SK-N-DZ (cell line): ENCODE measurements around the gene SLMAP.

Experiments
- DNase-seq: peaks from one replicate; pipeline ENCODE4 v3.0.0-alpha.2; 2015; ENCODE audit warnings: low spot score

Gene SLMAP

DNA sequence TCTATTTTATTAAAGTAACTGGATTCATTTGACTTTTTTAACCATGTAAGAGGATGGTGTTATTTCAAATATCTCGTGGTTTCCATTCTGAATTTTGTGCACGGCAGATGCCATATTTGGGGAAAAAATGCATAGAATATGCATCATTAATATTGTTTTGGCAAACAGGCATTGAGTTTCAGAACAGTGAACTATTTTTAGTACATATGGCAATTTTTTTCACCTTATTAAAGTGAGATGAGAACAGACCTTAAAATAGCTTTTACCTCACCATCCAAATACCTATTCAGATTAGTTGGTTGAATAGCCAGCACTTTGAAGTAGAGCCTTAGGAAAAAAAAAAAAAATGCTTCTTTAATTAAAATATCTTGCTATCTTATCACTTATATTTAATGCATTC lies 134.8 kb downstream of the SLMAP start:
- no peak for DNase-seq

- DNase-seq = no peak
Observed at GRCh38 chr3:57892423-57892822, 136.3 kb downstream of the SLMAP start.

DNA sequence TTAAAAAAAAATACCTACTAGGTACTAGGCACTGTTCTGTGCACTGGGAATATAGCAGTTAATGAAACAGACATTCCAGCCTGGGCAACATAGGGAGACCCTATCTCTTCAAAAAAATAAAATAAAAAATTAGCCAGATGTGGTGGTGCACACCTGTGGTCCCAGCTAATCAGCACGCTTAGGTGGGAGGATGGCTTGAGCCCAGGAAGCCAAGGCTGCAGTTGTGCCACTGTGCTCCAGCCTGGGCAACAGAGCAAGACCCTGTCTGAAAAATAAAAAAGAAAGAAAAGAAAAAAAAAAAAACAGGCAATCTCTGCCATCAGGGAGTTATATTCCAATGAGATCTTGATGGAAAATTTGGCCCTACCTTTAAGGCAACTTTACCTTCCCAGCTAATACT lies 137.0 kb downstream of the SLMAP start:
- DNase-seq = no peak

DNA sequence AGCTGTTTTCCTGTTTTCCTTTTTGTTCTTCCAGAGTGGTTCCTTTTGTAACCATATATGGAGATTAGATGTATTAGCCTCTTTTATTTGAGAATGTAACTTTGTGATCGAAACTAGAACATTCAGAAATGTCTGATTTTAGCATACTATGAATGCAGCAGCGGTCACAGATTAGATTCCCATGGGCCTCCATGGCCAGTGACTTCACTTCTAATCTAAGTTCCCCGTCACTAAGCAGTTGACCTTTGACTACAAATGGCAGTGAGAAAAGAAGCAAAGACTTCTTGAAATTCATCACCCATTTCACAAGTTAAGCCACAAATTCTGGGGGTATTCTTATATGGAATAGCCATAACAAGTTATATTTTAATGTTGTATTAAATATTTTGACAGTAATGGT lies 137.6 kb downstream of the SLMAP start:
- DNase-seq = no peak

- DNase-seq = no peak
Observed at GRCh38 chr3:57896031-57896430, 139.9 kb downstream of the SLMAP start.

- DNase-seq = no peak
Observed at GRCh38 chr3:57896691-57897090, 140.6 kb downstream of the SLMAP start.

GRCh38 chr3:57900786-57901185 lies 144.7 kb downstream of the SLMAP start:
- DNase-seq = no peak

- DNase-seq = no peak
Observed at GRCh38 chr3:57903124-57903890, 147.2 kb downstream of the SLMAP start.

GRCh38 chr3:57910990-57911389 lies 154.9 kb downstream of the SLMAP start:
- no peak for DNase-seq

GRCh38 chr3:57911593-57911992 lies 155.5 kb downstream of the SLMAP start:
- no peak for DNase-seq

DNA sequence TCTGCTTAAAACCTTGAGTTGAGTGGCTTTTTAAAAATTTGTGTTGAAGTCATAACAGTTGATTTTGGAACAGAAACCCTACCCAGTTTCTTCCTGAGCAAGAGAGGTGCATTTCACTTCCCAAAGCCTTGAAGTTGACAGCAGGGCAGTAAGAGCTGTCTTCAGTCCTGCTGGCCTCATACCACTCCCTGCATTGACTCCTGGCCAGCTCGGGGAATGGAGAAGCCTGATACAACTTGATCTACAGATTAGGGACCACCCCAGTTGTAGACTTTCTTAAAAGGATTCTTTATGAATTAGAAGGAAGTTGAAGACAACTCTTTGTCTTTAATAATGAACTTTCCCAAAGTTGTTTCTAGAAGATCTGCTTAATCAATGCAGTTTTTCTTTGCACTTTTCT lies 161.5 kb downstream of the SLMAP start:
- DNase-seq = no peak

- DNase-seq = no peak
Observed at GRCh38 chr3:57918123-57918837, 162.2 kb downstream of the SLMAP start.

DNA sequence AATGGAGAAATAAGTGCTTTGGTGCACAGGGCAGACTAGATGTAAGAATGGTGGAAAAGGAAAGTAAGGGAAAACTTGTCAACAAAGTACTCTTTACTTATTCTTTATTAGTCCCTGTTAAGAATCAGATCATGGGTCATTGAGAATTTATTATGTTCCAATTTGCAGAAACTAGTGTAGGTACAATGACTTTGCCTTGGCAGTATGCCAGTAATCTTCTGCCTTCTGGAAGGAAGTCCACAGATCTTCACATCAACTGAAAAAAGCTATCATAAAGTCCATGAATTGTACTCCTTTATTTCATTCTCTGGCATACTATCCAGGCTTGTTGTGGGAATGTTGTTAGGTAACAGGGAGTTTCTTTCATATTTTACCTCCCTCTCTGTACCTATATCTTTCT lies 163.9 kb downstream of the SLMAP start:
- DNase-seq = no peak

DNA sequence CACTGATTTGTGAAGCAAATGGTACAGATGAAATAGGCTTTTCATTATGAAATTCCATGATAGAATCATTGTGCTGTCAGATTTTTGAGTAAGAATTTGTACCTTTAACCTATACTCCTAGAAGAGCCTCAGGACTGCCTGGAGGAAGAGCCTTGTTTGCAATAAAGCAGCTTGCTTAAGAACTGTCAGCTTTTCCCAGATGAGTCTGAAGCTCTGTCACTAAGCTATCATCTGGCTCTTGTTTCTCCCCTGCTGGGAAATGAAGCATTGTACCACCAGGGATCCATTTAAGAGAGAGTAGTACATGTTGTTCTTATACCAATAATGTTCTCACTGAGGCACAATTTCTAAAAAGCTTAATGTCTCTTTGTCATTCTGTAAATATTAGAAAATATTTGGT lies 167.0 kb downstream of the SLMAP start:
- DNase-seq = no peak

- DNase-seq = no peak
Observed at GRCh38 chr3:57923752-57924151, 167.6 kb downstream of the SLMAP start.

- DNase-seq = no peak
Observed at GRCh38 chr3:57927166-57927565, 171.1 kb downstream of the SLMAP start.

GRCh38 chr3:57927916-57928315 lies 171.8 kb downstream of the SLMAP start:
- no peak for DNase-seq

GRCh38 chr3:57928511-57928910 lies 172.4 kb downstream of the SLMAP start:
- DNase-seq = no peak

- no peak for DNase-seq
Observed at GRCh38 chr3:57929988-57930387, 173.9 kb downstream of the SLMAP start.

- no peak for DNase-seq
Observed at GRCh38 chr3:57933602-57934001, 177.5 kb downstream of the SLMAP start.

- no peak for DNase-seq
Observed at GRCh38 chr3:57934373-57934772, 178.3 kb downstream of the SLMAP start.

- DNase-seq = no peak
Observed at GRCh38 chr3:57935539-57935938, 179.4 kb downstream of the SLMAP start.

GRCh38 chr3:57937092-57937491 lies 181.0 kb downstream of the SLMAP start:
- no peak for DNase-seq
